VCaP (cell line): ENCODE results near the gene THEMIS.
"Not testable (repeated sequence)": the region's sequence is repeated elsewhere in the genome, so short reads cannot be mapped to it uniquely, and the experiment has no call there.

ENCODE experiments used
- H3K27ac ChIP-seq: fragments of 450-650 bp; 2 replicates; pipeline ENCODE4 v1.5.1; 2017
- TF ChIP-seq, protein P1 (sequence below): fragments of 450-650 bp; conservative IDR thresholded peaks from 2 replicates; pipeline ENCODE4 v1.5.1; 2017; ENCODE audit warnings: mild to moderate bottlenecking, moderate library complexity

THEMIS gene

DNA sequence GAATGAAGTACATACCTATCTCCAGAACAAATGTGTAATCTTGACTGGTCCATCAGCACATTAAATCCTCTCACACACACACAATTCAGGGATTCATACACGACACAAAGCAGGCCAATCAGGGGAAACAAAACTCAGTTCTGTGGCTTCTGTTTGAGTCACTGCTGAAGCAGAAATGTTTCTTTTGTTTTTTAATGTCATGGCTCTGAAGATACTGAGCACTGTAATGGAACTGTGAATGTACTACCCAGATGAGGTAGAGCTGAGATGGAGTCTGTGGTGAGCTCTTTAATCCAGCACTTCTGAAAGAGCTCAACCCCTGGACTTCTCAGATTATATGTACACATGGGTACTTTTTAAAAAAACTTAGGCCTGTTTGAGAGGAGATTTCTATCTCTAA, 116.4 kb downstream of the THEMIS start:
- H3K27ac ChIP-seq = no peak overlapping the region
- TF ChIP-seq, protein P1, sequence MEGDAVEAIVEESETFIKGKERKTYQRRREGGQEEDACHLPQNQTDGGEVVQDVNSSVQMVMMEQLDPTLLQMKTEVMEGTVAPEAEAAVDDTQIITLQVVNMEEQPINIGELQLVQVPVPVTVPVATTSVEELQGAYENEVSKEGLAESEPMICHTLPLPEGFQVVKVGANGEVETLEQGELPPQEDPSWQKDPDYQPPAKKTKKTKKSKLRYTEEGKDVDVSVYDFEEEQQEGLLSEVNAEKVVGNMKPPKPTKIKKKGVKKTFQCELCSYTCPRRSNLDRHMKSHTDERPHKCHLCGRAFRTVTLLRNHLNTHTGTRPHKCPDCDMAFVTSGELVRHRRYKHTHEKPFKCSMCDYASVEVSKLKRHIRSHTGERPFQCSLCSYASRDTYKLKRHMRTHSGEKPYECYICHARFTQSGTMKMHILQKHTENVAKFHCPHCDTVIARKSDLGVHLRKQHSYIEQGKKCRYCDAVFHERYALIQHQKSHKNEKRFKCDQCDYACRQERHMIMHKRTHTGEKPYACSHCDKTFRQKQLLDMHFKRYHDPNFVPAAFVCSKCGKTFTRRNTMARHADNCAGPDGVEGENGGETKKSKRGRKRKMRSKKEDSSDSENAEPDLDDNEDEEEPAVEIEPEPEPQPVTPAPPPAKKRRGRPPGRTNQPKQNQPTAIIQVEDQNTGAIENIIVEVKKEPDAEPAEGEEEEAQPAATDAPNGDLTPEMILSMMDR = no peak

DNA sequence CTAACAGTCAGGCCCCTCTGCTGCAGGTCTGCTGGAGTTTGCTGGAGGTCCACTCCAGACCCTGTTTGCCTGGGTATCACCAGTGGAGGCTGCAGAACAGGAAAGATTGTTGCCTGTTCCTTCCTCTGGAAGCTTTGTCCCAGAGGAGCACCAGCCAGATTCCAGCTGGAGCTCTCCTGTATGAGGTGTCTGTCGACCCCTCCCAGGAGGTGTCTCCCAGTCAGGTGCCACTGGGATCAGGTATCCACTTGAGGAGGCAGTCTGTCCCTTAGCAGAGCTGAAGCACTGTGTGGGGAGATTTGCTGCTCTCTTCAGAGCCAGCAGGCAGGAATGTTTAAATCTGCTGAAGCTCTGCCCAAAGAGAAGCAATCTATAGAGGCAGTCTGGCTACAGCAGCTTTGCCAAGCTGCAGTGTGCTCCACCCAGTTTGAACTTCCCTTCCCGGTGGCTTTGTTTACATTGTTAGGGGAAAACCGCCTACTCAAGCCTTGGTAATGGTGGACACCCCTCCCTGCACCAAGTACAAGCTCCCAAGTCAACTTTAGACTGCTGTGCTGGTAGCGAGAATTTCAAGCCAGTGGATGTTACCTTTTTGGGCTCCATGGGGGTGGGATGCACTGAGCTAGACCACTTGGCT, 119.1 kb downstream of the THEMIS start:
- not testable (repeated sequence) for H3K27ac ChIP-seq

DNA sequence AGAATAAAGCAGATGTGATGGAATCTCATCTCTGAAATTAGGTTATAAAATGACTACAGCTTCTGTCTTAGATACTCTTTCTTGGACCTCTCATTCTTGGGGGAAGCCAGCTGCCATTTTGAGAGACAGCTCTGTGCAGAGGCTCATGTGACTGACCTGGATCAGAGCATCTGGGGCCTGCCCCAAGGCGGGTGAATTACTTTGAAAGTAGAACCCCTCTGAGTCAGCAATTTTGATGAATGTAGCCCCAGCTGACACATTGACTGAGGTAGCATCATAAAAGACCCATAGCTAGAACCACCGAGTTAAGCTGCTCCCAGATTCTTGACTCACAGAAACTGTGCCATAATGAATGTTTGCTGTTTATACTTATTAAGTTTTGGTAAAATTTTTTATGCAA, 124.5 kb downstream of the THEMIS start:
- no peak overlapping the region for H3K27ac ChIP-seq
- TF ChIP-seq, protein P1 = no peak

DNA sequence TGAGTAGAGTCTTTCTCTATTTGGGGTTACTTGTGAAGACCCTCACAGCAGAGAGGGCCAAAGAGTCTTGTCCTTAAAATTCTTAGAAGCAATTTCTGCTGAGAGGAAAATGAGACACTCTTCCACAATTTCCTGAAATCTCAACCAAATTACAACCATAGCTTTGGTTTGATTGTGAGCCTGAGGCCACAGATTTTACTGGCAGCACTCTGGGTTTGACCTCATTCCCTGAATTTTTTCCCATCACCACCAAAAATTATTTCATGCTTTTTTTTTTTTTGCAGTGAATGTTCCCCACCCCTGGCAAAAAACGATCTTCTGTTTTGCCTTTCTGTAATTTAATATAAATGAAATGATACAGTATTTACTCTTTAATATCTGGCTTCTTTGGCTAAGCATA, 125.5 kb downstream of the THEMIS start:
- TF ChIP-seq, protein P1 = no peak
- no peak overlapping the region for H3K27ac ChIP-seq

DNA sequence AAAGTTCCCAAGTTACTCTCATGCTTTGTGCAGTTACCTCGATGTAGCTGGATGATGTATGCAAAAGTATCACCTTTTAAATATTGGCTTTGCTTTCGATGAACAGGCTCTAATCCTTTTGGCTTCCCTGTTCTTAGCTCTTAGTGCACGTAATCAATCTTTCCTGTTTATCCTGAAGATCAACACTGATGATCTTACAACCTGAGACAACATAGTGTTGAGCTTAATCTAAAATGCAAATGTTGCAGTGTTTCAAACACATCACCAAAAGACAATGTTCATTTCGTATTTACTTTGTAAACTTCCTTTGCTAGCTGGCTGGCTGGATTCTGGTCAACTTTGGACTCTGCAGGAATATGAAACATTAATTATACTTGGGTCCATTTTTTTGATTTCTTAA, 132.1 kb downstream of the THEMIS start:
- TF ChIP-seq, protein P1 = no peak

DNA sequence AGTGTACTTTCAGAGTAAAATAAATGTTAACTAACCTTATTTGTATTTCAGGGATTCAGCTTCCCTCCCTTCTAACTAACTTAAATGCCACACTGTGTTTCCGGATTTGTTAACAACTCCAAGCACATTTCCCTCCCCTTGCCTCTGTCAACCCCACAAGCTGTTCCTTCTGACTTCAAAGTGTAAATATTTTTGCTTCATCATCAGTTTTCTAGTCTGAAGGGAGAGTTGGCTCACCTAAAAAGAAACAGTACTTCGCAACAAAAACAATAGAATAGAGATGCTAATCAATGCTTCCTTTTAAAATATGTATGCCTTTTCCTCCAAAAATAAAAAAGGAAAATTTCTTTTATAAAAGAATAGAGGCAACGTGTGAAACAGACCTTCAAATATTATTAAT, 132.6 kb downstream of the THEMIS start:
- H3K27ac ChIP-seq = peak overlapping the region; percentile 36
- TF ChIP-seq, protein P1 = no peak

More for the DNA sequence above, 132.1 kb downstream of the THEMIS start:
- peak overlapping the region; percentile 36 for H3K27ac ChIP-seq

DNA sequence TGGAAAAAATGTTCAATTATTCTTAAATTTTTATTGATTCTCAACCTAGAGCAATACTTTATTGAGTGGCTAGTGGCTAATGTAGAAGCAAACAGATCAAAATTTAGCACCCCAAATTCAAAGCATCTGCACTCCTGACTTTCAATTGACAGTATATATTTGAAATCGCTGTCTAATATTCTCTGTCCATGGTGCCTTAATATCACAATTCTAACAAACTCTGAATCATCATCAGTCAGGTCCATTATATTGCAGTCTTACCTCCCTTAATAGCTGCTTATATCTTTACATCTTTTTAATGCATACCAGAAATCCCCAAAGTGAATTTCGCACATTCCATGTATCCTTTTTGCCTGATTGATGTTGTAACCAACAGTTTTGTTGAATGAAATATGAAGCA, 134.9 kb downstream of the THEMIS start:
- no peak overlapping the region for H3K27ac ChIP-seq
- TF ChIP-seq, protein P1 = no peak

DNA sequence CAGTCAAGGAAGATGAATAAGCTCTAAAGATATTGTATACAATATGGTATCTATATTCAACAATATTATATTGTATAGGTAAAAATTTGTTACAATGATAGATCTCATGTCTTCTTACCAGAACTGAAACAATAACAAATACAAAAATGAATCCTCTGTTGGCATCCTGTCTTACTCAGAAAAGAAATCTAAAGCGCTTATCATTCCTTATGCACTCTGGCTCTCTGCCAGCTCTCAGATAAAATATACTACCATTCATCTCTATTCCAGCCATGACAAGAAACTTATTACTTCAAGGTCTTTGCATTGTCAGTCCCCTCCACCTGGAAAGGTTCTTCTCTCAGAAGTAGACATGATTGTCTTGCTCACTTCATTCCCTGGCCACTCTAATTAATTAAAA, 138.6 kb downstream of the THEMIS start:
- H3K27ac ChIP-seq = no peak overlapping the region
- TF ChIP-seq, protein P1 = no peak
